ENCODE results near the gene PIWIL1. TPM values are rescaled to one million over a fixed set of nuclear protein-coding genes. Genes with fewer than 3 reads are reported as not detected.

Gene PIWIL1
- total RNA-seq, 1 donor = not detected

DNA sequence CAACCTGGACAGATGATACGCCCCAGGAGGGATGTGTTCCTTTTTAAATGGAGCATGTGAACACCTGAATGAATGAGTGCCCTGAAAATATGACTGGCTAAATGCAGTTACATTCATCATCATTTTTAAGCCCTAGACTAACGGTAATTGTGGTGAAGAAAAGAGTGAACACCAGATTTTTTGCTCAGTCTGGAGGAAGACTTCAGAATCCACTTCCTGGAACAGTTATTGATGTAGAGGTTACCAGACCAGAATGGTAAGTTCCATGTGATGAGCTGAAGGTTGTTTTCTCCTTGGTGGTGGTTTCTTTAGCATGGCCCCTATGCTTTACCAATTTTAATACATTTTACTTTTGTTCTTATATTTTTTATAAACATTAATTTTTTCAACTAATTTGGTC, 29.3 kb downstream of the PIWIL1 start:
- TF ChIP-seq, protein P1, sequence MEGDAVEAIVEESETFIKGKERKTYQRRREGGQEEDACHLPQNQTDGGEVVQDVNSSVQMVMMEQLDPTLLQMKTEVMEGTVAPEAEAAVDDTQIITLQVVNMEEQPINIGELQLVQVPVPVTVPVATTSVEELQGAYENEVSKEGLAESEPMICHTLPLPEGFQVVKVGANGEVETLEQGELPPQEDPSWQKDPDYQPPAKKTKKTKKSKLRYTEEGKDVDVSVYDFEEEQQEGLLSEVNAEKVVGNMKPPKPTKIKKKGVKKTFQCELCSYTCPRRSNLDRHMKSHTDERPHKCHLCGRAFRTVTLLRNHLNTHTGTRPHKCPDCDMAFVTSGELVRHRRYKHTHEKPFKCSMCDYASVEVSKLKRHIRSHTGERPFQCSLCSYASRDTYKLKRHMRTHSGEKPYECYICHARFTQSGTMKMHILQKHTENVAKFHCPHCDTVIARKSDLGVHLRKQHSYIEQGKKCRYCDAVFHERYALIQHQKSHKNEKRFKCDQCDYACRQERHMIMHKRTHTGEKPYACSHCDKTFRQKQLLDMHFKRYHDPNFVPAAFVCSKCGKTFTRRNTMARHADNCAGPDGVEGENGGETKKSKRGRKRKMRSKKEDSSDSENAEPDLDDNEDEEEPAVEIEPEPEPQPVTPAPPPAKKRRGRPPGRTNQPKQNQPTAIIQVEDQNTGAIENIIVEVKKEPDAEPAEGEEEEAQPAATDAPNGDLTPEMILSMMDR (IDR thresholded peaks at IDR 0.05; ENCODE audit: extremely low read depth, low read depth, low read length) = no peak
- Histone ChIP-seq H3K27ac (ENCODE audit: low read depth, low read length) (no peak overlapping the region), H4K20me1 (ENCODE audit: insufficient read depth, low read length) (no peaks in the 10 kb centered on the region), H3K9me3 (ENCODE audit: low read depth, low read length) (peaks cover 3% of the 10 kb centered on the region), H3K4me2 (ENCODE audit: insufficient read depth, low read length) (no peak overlapping the region), H3K79me2 (ENCODE audit: insufficient read depth, low read length) (no peaks in the 10 kb centered on the region), H3K27me3 (ENCODE audit: insufficient read depth, low read length) (no peaks in the 10 kb centered on the region), H3K4me3 (ENCODE audit: insufficient read depth, low read length) (no peak overlapping the region), H3K36me3 (ENCODE audit: insufficient read depth, low read length) (no peaks in the 10 kb centered on the region), H2AFZ (ENCODE audit: low read length) (no peak overlapping the region), H3K4me1 (ENCODE audit: insufficient read depth, low read length) (no peaks in the 10 kb centered on the region)
- DNase-seq (ENCODE audit: insufficient read length, low spot score, missing footprints) = no peak

DNA sequence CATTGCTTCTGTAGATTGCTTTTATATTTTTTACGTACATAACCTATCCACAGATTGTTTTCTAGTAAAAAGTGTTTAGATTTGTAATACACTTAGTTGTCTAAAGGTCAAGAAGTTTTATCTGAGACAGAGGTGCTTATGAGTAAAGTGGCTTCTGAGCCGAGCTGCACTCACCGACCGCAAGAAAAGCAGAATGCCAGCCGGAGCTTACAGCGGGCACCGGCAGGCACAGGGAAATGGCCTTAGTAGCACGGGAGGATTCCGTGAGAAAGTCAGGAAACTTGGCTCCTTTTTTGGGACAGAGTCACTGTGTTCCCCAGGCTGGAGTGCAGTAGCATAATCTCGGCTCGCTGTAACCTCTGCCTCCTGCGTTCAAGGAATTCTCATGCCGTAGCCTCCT, 29.8 kb downstream of the PIWIL1 start:
- Histone ChIP-seq H3K4me2 (ENCODE audit: insufficient read depth, low read length) (no peak overlapping the region), H2AFZ (ENCODE audit: low read length) (no peak overlapping the region), H3K9me3 (ENCODE audit: low read depth, low read length) (peaks cover 3% of the 10 kb centered on the region), H3K79me2 (ENCODE audit: insufficient read depth, low read length) (no peaks in the 10 kb centered on the region), H3K27ac (ENCODE audit: low read depth, low read length) (no peak overlapping the region), H3K4me1 (ENCODE audit: insufficient read depth, low read length) (no peaks in the 10 kb centered on the region), H3K27me3 (ENCODE audit: insufficient read depth, low read length) (no peaks in the 10 kb centered on the region), H3K36me3 (ENCODE audit: insufficient read depth, low read length) (no peaks in the 10 kb centered on the region), H4K20me1 (ENCODE audit: insufficient read depth, low read length) (no peaks in the 10 kb centered on the region), H3K4me3 (ENCODE audit: insufficient read depth, low read length) (no peak overlapping the region)
- no peak for DNase-seq (ENCODE audit: insufficient read length, low spot score, missing footprints)
- TF ChIP-seq, protein P1 (IDR thresholded peaks at IDR 0.05; ENCODE audit: extremely low read depth, low read depth, low read length) = no peak

DNA sequence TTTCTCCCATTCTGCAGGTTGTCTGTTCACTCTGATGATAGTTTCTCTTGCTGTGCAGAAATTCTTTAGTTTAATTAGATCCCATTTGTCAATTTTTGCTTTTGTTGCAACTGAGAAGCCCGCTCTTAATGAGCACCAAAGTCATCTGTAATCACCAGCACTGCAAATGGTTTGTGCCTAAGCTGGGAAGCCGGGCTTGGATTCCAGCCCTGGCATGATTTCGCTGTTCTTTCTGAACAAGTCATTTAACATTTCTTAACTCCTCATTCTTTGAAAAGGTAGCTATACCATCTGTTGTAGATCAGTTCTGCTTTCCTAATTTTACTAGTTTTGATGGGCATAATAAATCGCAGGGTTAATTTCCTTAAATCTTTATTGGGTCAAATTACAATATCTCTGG, 32.1 kb downstream of the PIWIL1 start:
- H3K4me3 ChIP-seq (ENCODE audit: insufficient read depth, low read length) = no peak overlapping the region
- TF ChIP-seq, protein P1 (IDR thresholded peaks at IDR 0.05; ENCODE audit: extremely low read depth, low read depth, low read length) = no peak
- H3K9me3 ChIP-seq (ENCODE audit: low read depth, low read length) = peaks cover 2% of the 10 kb centered on the region
- no peak overlapping the region for H2AFZ ChIP-seq (ENCODE audit: low read length)
- no peaks in the 10 kb centered on the region for H3K36me3 ChIP-seq (ENCODE audit: insufficient read depth, low read length)
- no peak for DNase-seq (ENCODE audit: insufficient read length, low spot score, missing footprints)
- no peaks in the 10 kb centered on the region for H3K4me1 ChIP-seq (ENCODE audit: insufficient read depth, low read length)
- H3K79me2 ChIP-seq (ENCODE audit: insufficient read depth, low read length) = no peaks in the 10 kb centered on the region
- H3K27me3 ChIP-seq (ENCODE audit: insufficient read depth, low read length) = no peaks in the 10 kb centered on the region
- H3K4me2 ChIP-seq (ENCODE audit: insufficient read depth, low read length) = no peak overlapping the region
- no peaks in the 10 kb centered on the region for H4K20me1 ChIP-seq (ENCODE audit: insufficient read depth, low read length)
- H3K27ac ChIP-seq (ENCODE audit: low read depth, low read length) = no peak overlapping the region

DNA sequence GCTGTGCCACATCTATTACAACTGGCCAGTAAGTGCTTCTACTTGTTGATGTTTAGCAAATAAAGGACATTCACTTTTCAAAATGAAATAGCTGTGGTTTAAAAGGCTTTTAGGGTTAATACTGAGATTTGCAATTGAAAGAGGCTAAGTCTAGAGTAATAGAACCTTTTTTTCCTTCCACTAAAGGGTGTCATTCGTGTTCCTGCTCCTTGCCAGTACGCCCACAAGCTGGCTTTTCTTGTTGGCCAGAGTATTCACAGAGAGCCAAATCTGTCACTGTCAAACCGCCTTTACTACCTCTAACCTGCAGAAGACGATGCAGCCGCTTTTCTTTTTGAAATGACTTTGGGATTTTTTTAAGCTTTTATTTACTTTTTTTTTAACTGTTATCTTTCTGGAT, 33.6 kb downstream of the PIWIL1 start:
- Histone ChIP-seq H3K9me3 (ENCODE audit: low read depth, low read length) (no peaks in the 10 kb centered on the region), H3K79me2 (ENCODE audit: insufficient read depth, low read length) (no peaks in the 10 kb centered on the region), H3K27me3 (ENCODE audit: insufficient read depth, low read length) (no peaks in the 10 kb centered on the region), H3K4me3 (ENCODE audit: insufficient read depth, low read length) (no peak overlapping the region), H3K27ac (ENCODE audit: low read depth, low read length) (no peak overlapping the region), H2AFZ (ENCODE audit: low read length) (no peak overlapping the region), H4K20me1 (ENCODE audit: insufficient read depth, low read length) (no peaks in the 10 kb centered on the region), H3K4me1 (ENCODE audit: insufficient read depth, low read length) (no peaks in the 10 kb centered on the region), H3K4me2 (ENCODE audit: insufficient read depth, low read length) (no peak overlapping the region), H3K36me3 (ENCODE audit: insufficient read depth, low read length) (no peaks in the 10 kb centered on the region)
- TF ChIP-seq, protein P1 (IDR thresholded peaks at IDR 0.05; ENCODE audit: extremely low read depth, low read depth, low read length) = no peak
- DNase-seq (ENCODE audit: insufficient read length, low spot score, missing footprints) = no peak

All from osteoblast (primary cell).